ENCODE data around the gene SAMHD1. TPM values are rescaled to one million over a fixed set of nuclear protein-coding genes. Genes with fewer than 3 reads are reported as not detected.

SAMHD1 gene
- polyA plus RNA-seq, 2 of the 4 experiments (the other 2 are of a cell fraction), result 9.8 to 11.7 TPM

GRCh38 chr20:36861875-36862801 is 89.4 kb downstream of the SAMHD1 start (continued):
- TF ChIP-seq REST (IDR thresholded peaks at IDR 0.05), result no peak
- TF ChIP-seq FOSB (CRISPR knock-in tag; IDR thresholded peaks at IDR 0.05), result no peak

- WGBS (ENCODE audit: missing lambda C conversion rate), result 7% methylated on average over 6 of the region's 7 CpGs
- Histone ChIP-seq H3K4me1 (peaks cover 37% of the 10 kb centered on the region), H3K4me3 (peak overlapping the region; percentile 85), H3K4me2 (peak overlapping the region; percentile 89), H3K27ac (peak overlapping the region; percentile 79 to 96), H3K9me3 (no peaks in the 10 kb centered on the region)
- ChIA-PET CTCF (interaction anchor here (0.7 to 8.0 kb wide), 6 partner anchors 13 to 117 kb away, joined by 3 to 96 read pairs (median 5); partner anchors contain the start of gene DSN1), POLR2A (no interaction called here)
- no peak for FAIRE-seq
- peak in 1 of 2 experiments; percentile 3; a peak in 3 of 6 replicates for ATAC-seq
- peak in 1 of 2 experiments; percentile 25 for DNase-seq (ENCODE audit: low read depth in 1 of 2, low spot score in 1 of 2)
- TF ChIP-seq USF2 (IDR thresholded peaks at IDR 0.05), result no peak
Observed at GRCh38 chr20:36861625-36861874, 90.0 kb downstream of the SAMHD1 start.

GRCh38 chr20:36860811-36861624 is 90.5 kb downstream of the SAMHD1 start:
- WGBS (ENCODE audit: missing lambda C conversion rate), result 90% methylated on average over 14 of the region's 14 CpGs
- ChIA-PET CTCF (interaction anchor here (1.1 to 8.0 kb wide), 7 partner anchors 13 to 249 kb away, joined by 3 to 96 read pairs (median 4); partner anchors contain the start of gene DSN1), POLR2A (interaction anchor here (1.2 kb wide), 1 partner anchor 26 kb away, joined by 3 read pairs; no protein-coding TSS in a partner anchor)
- Histone ChIP-seq H3K4me2 (peak overlapping the region; percentile 89), H3K4me1 (peaks cover 43% of the 10 kb centered on the region), H3K27ac (peak overlapping the region; percentile 79 to 96), H3K9me3 (no peaks in the 10 kb centered on the region), H3K4me3 (peak overlapping the region; percentile 85)
- DNase-seq (ENCODE audit: low read depth in 1 of 2, low spot score in 1 of 2) (no peak), FAIRE-seq (no peak), ATAC-seq (no peak)
- TF ChIP-seq CHD4 (IDR thresholded peaks at IDR 0.05; ENCODE audit: borderline replicate concordance) (no peak), RFX5 (IDR thresholded peaks at IDR 0.05) (no peak), HDAC2 (IDR thresholded peaks at IDR 0.05) (no peak), KDM1A (IDR thresholded peaks at IDR 0.05; ENCODE audit: low read depth) (0 out of 2 replicates have a peak, but pooled peaks have one; percentile 7), HOXB5 (CRISPR knock-in tag; IDR thresholded peaks at IDR 0.05) (no peak), NFE2L2 (conservative IDR thresholded peaks at IDR 0.05; ENCODE audit: low read length) (no peak), JUNB (IDR thresholded peaks at IDR 0.05) (no peak), HOXB13 (CRISPR knock-in tag; IDR thresholded peaks at IDR 0.05; ENCODE audit: low read depth) (no peak)

- Histone ChIP-seq H3K27ac (no peak overlapping the region; a peak in 1 of 6 replicates), H3K9me3 (no peaks in the 10 kb centered on the region), H3K4me1 (peaks cover 49% of the 10 kb centered on the region), H3K4me2 (no peak overlapping the region), H3K4me3 (no peak overlapping the region)
- POLR2A ChIA-PET, result interaction anchor here (1.2 kb wide), 1 partner anchor 25 kb away, joined by 3 read pairs; no protein-coding TSS in a partner anchor
- CTCF ChIA-PET, result interaction anchor here (1.1 to 8.0 kb wide), 6 partner anchors 12 to 248 kb away, joined by 3 to 96 read pairs (median 5); partner anchors contain the start of gene DSN1
- ATAC-seq (no peak), DNase-seq (ENCODE audit: low read depth in 1 of 2, low spot score in 1 of 2) (no peak), FAIRE-seq (no peak)
- WGBS (ENCODE audit: missing lambda C conversion rate), result 83% methylated on average over 5 of the region's 5 CpGs
- TF ChIP-seq NPAS2 (CRISPR knock-in tag; IDR thresholded peaks at IDR 0.05; ENCODE audit: borderline replicate concordance), result no peak
- TF ChIP-seq RNF2 (IDR thresholded peaks at IDR 0.05; ENCODE audit: borderline replicate concordance, low read depth), result no peak
- TF ChIP-seq BCL3 (IDR thresholded peaks at IDR 0.05), result no peak
- TF ChIP-seq KDM5A (IDR thresholded peaks at IDR 0.05), result no peak
- no peak for TF ChIP-seq CHD2 (IDR thresholded peaks at IDR 0.05; ENCODE audit: low read length, partially characterized antibody)
Observed at GRCh38 chr20:36860339-36860738, 91.2 kb downstream of the SAMHD1 start.

All from A549 (cell line).